Pancreas (tissue), 10 donors: Measurements from ENCODE around the gene PPP2R2D. TPM values are rescaled to one million over a fixed set of nuclear protein-coding genes. Genes with fewer than 3 reads are reported as not detected.
A peak's percentile ranks its signal among the peaks of the same experiment; 100 is the strongest.

Experiments used
- ATAC-seq, 4 donors: fragments of 200-7000 bp; cut with Tn5 transposase; one replicate each; pipeline versions ENCODE4 v1.8.0 to v1.9.1; 2020; ENCODE audit warnings: mild to moderate bottlenecking in 4 of 4, moderate library complexity in 4 of 4
- DNase-seq, 6 donors: peaks; one replicate each; pipeline ENCODE4 v3.0.0-alpha.2; 2020
- FAIRE-seq: peaks from 2 replicates; lab custom pipeline; 2012; peaks lifted over from hg19 to GRCh38; lab: Jason Lieb, UNC
- H3K27ac ChIP-seq, 4 donors: fragments of 200-600 bp; sonication (generic); 1 replicate in 3 of 4; 2 replicates in 1 of 4; pipeline versions ENCODE4 v1.5.0 to v1.8.0; 2020
- H3K27me3 ChIP-seq, 4 donors: fragments of 200-600 bp; one replicate each; pipeline ENCODE4 v1.8.0; 2021
- H3K36me3 ChIP-seq, 3 donors: fragments of 200-600 bp; sonication (generic) in 1 of 3; one replicate each; pipeline versions ENCODE4 v1.5.0 to v1.8.0; 2020 to 2021
- H3K4me1 ChIP-seq, 3 donors: fragments of 200-600 bp; one replicate each; pipeline ENCODE4 v1.8.0; 2021
- H3K4me3 ChIP-seq, 4 donors: fragments of 200-600 bp; sonication (generic) in 2 of 4; one replicate each; pipeline versions ENCODE4 v1.5.0 to v1.8.0; 2020 to 2021
- H3K9me3 ChIP-seq, 4 donors: fragments of 200-600 bp; one replicate each; pipeline ENCODE4 v1.8.0; 2021
- CTCF ChIP-seq, 4 donors: fragments of 200-600 bp; sonication (generic) in 3 of 4; IDR thresholded peaks; one replicate each; pipeline versions ENCODE4 v1.5.0 to v1.8.0; 2021; ENCODE audit warnings: antibody characterized with exemption in 4 of 4
- WGBS, 2 donors: extraction: QIAGEN DNeasy Blood & Tissue Kit; methylation state at CpG; one replicate each; pipeline ENCODE4 v1.1.7; 2013; 5-methylcytosine and 5-hydroxymethylcytosine counted together
- intact Hi-C, 3 donors: fragments of 100-400 bp; cut with DNase I; formaldehyde crosslinking; loops; one replicate each; pipeline versions ENCODE4 v1.11.1 to v1.14.2; 2022
- polyA plus RNA-seq, 2 donors: library from polyadenylated mRNA; stranded (reverse); fragments of 200-250 nt; gene quantifications; one replicate each; pipeline ENCODE4 v1.2.3, GENCODE V29; 2013
- total RNA-seq, 6 donors: library from RNA; stranded (reverse); fragmentation: NEBNext Ultra II Directional in 4 of 6; extraction: Animal tissue kit (Norgen Biotek cat#: 25700) in 4 of 6; gene quantifications; one replicate each; pipeline versions ENCODE4 v1.2.1 to v1.2.4, GENCODE V29; 2021 to 2023
- donor health status: healthy with polysubstance abuse.
- donor health status: DM: no; HTN: no; CAD: no; lungs with moderate emphysema.
- donor health status: DM: no; HTN: no; CAD: no.
- donor health status: control.
- donor health status: control.
- donor health status: Bipolar disorder and iron deficiency.
- donor health status: DM: yes; HTN: yes; CAD: no.
- donor health status: DM: no; HTN: no; CAD: no.
- donor health status: DM: no; HTN: no; CAD: no.
- donor health status: DM: yes; HTN: yes; CAD: no.

The PPP2R2D gene
- 10 to 100 TPM; 25.5 to 87.7 (median 33.6) TPM for total RNA-seq
- 10 to 100 TPM; 32.2 to 66.8 TPM for polyA plus RNA-seq

GRCh38 chr10:131900350-131901152 lies at the start of gene PPP2R2D:
Gene PPP2R2D (plus strand): TSS chr10:131901008. CDS start chr10:131901149, 141 bp downstream.
- Histone ChIP-seq H3K4me1 (peaks cover 0 to 28% (median 0%) of the 10 kb centered on the region in 3 donors), H3K9me3 (no peaks in the 10 kb centered on the region), H3K36me3 (no peaks in the 10 kb centered on the region), H3K4me3 (peak within 1 kb of the TSS; percentile 71 to 98 (median 86)), H3K27me3 (no peaks in the 10 kb centered on the region), H3K27ac (peak within 1 kb of the TSS; percentile 93 to 96 (median 95))
- DNase-seq: peak; percentile 96 to 99 (median 98)
- WGBS, 2 donors: 0% methylated on average over 60 to 107 of the region's 107 CpGs
- TF ChIP-seq CTCF (IDR thresholded peaks at IDR 0.05): no peak
- FAIRE-seq: no peak
- intact Hi-C loops: loop anchor here in 1 of 3 donors (5.0 kb wide), 1 partner anchor 42 kb away; no protein-coding TSS in a partner anchor
- ATAC-seq: peak; percentile 85 to 97 (median 93)

- H3K36me3 ChIP-seq: no peaks in the 10 kb centered on the region
- H3K27me3 ChIP-seq: peaks cover 0 to 3% (median 0%) of the 10 kb centered on the region in 4 donors
- FAIRE-seq (no peak), ATAC-seq (no peak), DNase-seq (no peak)
- WGBS, 2 donors: 74 to 82% methylated on average over 11 of the region's 11 CpGs
- TF ChIP-seq CTCF (IDR thresholded peaks at IDR 0.05): no peak
- no peaks in the 10 kb centered on the region for H3K4me1 ChIP-seq
- H3K4me3 ChIP-seq: no peak overlapping the region
- no peak overlapping the region for H3K27ac ChIP-seq
- no peaks in the 10 kb centered on the region for H3K9me3 ChIP-seq
- intact Hi-C loops: no loop called here
Observed at GRCh38 chr10:131851346-131851745, 49.5 kb upstream of the PPP2R2D start.

- peaks cover 0 to 3% (median 0%) of the 10 kb centered on the region in 4 donors for H3K27me3 ChIP-seq
- no peak for ATAC-seq
- H3K4me3 ChIP-seq: no peak overlapping the region
- DNase-seq: peak in 1 of 6 donors; percentile 24
- no peak overlapping the region for H3K27ac ChIP-seq
- no peaks in the 10 kb centered on the region for H3K9me3 ChIP-seq
- FAIRE-seq: no peak
- H3K36me3 ChIP-seq: no peaks in the 10 kb centered on the region
- H3K4me1 ChIP-seq: no peaks in the 10 kb centered on the region
- no peak for TF ChIP-seq CTCF (IDR thresholded peaks at IDR 0.05)
- 78 to 87% methylated on average over 32 of the region's 32 CpGs for WGBS, 2 donors
- intact Hi-C loops: no loop called here
Observed at GRCh38 chr10:131852176-131852822, 48.5 kb upstream of the PPP2R2D start.

- intact Hi-C loops: no loop called here
Observed at GRCh38 chr10:131852823-131853609, 47.8 kb upstream of the PPP2R2D start.

More at GRCh38 chr10:131852823-131853609, 47.8 kb upstream of the PPP2R2D start:
- no peak overlapping the region for H3K4me3 ChIP-seq
- DNase-seq (peak in 2 of 6 donors; percentile 34 to 47), FAIRE-seq (no peak), ATAC-seq (no peak)
- peaks cover 0 to 3% (median 0%) of the 10 kb centered on the region in 4 donors for H3K27me3 ChIP-seq
- H3K4me1 ChIP-seq: no peaks in the 10 kb centered on the region
- no peak overlapping the region for H3K27ac ChIP-seq
- TF ChIP-seq CTCF (IDR thresholded peaks at IDR 0.05): no peak
- 65 to 83% methylated on average over 21 to 25 of the region's 25 CpGs for WGBS, 2 donors
- no peaks in the 10 kb centered on the region for H3K9me3 ChIP-seq
- no peaks in the 10 kb centered on the region for H3K36me3 ChIP-seq
